ENCODE data around the gene VOPP1.

VOPP1 gene

GRCh38 chr7:55432939-55433784 is 139.1 kb downstream of the VOPP1 start:
- no peak for DNase-seq (ENCODE audit: low read depth in 2 of 2)

- no peak for DNase-seq (ENCODE audit: low read depth in 2 of 2)
These were observed 139.8 kb downstream of the VOPP1 start for GRCh38 chr7:55432506-55432905.

DNA sequence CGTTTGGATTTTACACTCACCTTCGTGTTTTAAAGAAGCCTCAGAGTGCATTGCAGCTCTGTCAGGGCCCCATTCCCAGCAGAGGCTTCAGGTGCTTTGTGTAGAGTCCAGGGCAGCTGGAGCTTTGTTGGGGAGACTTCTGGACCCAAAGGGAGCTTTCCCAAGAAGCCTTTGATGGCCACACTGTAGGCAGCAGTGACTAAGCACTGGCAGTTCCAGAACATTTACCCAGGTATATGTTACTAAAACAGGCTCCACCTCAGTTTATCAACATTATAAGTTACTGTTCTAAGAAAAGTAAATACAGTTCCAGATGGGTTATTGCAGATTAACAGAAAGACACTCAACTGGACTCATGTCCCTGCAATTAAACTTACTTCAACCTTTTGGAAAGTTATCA is 140.4 kb downstream of the VOPP1 start:
- no peak for DNase-seq (ENCODE audit: low read depth in 2 of 2)

- DNase-seq (ENCODE audit: low read depth in 2 of 2) = no peak
These were observed 142.3 kb downstream of the VOPP1 start for GRCh38 chr7:55429835-55430499.

GRCh38 chr7:55427800-55428199 is 144.5 kb downstream of the VOPP1 start:
- DNase-seq (ENCODE audit: low read depth in 2 of 2) = no peak

DNA sequence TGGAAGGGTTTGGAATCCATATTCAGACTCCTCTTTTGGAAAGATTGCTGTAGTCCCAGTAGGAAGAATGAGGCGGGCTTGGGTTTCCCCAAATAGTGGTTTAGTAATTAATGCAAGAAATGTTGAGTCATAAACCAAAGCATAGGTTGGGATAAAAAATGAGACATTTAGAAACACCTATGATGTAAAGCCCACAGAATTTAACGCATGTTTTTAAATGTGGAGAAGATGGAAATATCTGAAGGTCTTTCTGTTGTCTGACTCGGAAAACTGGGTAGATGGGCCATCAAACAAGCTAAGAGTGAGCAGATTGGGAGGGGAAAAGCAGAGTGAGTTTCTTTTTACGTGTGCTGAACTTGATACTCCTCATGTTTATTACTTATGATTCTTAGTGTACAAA is 145.0 kb downstream of the VOPP1 start:
- no peak for DNase-seq (ENCODE audit: low read depth in 2 of 2)

DNA sequence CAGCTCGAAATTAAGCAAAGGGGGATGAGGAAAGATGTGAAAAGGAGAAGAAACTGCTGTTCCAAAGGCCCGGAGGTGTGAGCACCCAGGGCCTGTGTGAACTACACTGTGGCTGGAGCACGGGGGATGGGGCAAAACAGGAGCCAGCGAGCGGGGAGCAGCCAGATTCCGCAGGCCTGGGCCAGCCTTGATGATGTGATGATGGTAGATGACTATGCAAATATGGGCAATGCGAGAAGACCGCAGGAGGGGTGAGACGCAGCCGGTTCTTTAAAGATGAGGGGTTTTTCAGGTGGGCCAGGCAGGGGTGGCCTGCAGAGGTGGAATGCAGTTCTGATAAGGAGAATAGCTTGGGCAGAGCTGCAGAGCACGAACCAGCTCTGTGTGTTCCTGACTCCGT is 145.6 kb downstream of the VOPP1 start:
- no peak for DNase-seq (ENCODE audit: low read depth in 2 of 2)

DNA sequence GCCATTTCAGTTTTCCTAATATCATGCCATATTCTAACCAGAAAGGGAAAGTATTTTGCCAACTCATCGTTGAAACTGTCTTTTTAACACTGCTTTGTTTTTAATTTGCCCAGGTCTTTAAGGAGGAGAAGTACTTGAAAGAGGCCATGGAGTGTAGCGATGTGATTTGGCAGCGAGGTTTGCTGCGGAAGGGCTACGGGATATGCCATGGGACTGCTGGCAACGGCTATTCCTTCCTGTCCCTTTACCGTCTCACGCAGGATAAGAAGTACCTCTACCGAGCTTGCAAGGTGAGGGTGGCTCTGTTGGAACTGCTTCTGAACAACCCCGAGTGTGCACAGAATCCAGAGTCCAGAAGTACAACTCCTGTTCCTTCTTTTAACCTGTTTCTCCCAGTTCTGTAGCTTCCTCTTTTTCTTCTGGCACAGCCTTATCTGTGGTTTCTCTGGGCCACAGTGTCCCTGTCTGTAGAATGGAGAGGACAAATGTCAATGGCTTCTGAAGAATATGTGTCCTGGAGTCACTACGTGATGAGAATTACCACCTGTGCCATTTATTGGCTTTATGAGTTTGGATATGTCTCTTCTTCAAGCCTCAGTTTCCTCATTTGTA is 147.1 kb downstream of the VOPP1 start:
- no peak for DNase-seq (ENCODE audit: low read depth in 2 of 2)

DNA sequence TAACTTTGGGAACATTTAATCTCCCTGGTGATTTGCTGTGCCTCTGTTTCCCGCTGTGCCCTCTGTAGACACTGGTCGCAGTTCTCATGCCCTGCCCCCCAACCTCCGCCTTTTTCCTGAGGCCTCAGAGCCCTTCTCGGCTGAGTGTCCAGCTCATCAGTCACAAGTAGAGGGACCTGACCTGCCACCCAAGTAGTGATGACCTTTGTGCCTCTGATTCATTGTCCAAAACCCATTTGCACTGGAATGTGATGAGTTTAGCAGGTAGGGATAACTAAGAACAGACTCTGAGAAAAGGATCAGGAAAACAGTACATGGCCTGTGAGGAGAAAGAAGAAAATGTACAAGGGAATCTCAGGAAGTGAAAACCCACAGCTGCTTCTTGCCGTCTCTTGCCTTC is 148.4 kb downstream of the VOPP1 start:
- no peak for DNase-seq (ENCODE audit: low read depth in 2 of 2)

DNA sequence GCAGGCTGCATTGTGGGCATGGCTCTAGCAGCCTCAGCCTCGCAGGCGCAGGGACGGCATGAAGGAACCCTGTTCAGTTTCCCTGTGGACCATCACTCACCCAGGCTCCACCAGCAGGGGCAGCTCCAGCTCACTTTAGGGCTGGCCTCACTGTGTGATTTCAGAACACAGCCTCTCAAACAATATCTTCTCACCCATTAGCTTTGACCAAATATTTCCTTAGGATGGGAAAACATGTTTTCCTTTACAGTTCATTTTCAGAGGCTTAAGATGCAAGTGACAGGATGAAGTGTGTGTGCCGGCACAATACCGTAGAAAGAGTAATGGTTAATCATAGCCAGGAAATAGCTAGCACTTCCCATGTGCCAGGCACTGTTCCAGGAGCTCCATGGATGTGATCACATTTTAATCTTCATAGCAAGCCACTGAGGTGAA is 149.0 kb downstream of the VOPP1 start:
- DNase-seq (ENCODE audit: low read depth in 2 of 2) = no peak
